ENCODE data around the gene CFAP65.

GRCh38 chr2:219026946-219027345, 14.4 kb downstream of the CFAP65 start:
- no peak for TF ChIP-seq CTCF (IDR thresholded peaks at IDR 0.05)
- TF ChIP-seq POLR2A (IDR thresholded peaks at IDR 0.05) = no peak
